IPS DF 6.9 (cell line): ENCODE results near the gene UGT2B17.
"Not testable (repeated sequence)": the region's sequence is repeated elsewhere in the genome, so short reads cannot be mapped to it uniquely, and the experiment has no call there.

Experiments
- DNase-seq: peaks from one replicate; pipeline ENCODE4 v3.0.0-alpha.2; 2013; ENCODE audit warnings: low read depth, low spot score
- H3K27ac ChIP-seq: one replicate; pipeline ENCODE4 v1.5.1; 2013; ENCODE audit warnings: low read length, control low read depth
- H3K27me3 ChIP-seq: 2 replicates; pipeline ENCODE4 v1.6.1; 2013; ENCODE audit warnings: mild to moderate bottlenecking, low read length; ENCODE audit not compliant: control insufficient read depth, insufficient read depth
- H3K36me3 ChIP-seq: 2 replicates; pipeline ENCODE4 v1.6.1; 2013; ENCODE audit warnings: low read length; ENCODE audit not compliant: control insufficient read depth, insufficient read depth
- H3K4me1 ChIP-seq: 2 replicates; pipeline ENCODE4 v1.6.1; 2013; ENCODE audit warnings: low read length; ENCODE audit not compliant: control insufficient read depth, insufficient read depth
- H3K4me3 ChIP-seq: 2 replicates; pipeline ENCODE4 v1.5.1; 2013; ENCODE audit warnings: mild to moderate bottlenecking, low read length
- H3K9me3 ChIP-seq: 2 replicates; pipeline ENCODE4 v1.6.1; 2013; ENCODE audit warnings: low read length, inconsistent platforms; ENCODE audit not compliant: control insufficient read depth, insufficient read depth
- WGBS: extraction: QIAGEN DNeasy Blood & Tissue Kit; methylation state at CpG from one replicate; pipeline ENCODE4 v1.1.7; 2013; ENCODE audit warnings: mixed read lengths, missing lambda C conversion rate; ENCODE audit not compliant: insufficient read length, insufficient coverage; 5-methylcytosine and 5-hydroxymethylcytosine counted together

UGT2B17 gene

DNA sequence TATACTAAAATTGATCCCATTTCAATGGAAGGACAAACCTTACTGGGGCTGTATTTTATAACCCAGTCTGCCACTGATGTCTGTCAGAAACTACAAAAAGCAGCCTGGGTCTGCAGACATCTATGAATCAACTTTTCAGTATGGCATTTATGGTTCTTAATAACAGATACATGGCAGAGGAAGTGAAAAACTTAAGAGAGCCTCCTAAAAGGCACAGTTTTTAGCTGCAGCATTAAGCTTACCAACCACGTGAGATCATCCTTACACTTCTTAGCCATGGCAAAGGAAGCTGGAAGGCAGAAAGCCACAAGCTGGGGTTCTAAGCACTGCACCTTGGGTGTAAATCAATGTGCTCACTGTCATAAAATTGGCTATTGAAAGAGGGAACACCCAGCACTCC, 16.6 kb upstream of the UGT2B17 start:
- H3K27ac ChIP-seq = no peak overlapping the region

DNA sequence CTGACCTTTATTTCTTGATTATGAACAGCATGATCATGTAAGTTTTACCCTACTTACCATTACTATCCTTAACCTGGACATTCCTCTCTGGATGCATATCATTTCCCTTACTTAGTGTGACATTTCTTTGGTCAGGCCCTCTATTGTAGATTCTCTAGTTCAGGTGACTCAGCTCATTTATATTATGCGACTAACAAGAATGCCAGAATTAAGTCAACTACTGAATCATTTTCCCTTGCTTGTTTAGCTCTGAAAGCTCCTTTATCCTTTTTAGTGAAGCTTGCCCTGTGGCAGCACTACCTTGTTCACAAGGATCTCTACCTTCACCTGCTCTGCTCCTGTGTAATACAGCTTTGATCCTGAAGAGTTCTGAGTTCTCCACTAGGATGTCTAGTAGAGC, 15.1 kb upstream of the UGT2B17 start:
- no peaks in the 10 kb centered on the region for H3K9me3 ChIP-seq
- H3K36me3 ChIP-seq = no peaks in the 10 kb centered on the region
- no peaks in the 10 kb centered on the region for H3K27me3 ChIP-seq
- H3K27ac ChIP-seq = no peak overlapping the region
- DNase-seq = no peak
- H3K4me1 ChIP-seq = no peaks in the 10 kb centered on the region
- WGBS = no CpG with 5 or more reads among the region's 1 CpG
- no peak overlapping the region for H3K4me3 ChIP-seq

More for the DNA sequence above, 16.6 kb upstream of the UGT2B17 start:
- Histone ChIP-seq H3K4me3 (no peak overlapping the region), H3K36me3 (no peaks in the 10 kb centered on the region), H3K4me1 (no peaks in the 10 kb centered on the region), H3K27me3 (no peaks in the 10 kb centered on the region), H3K9me3 (no peaks in the 10 kb centered on the region)
- DNase-seq = no peak
- WGBS = no CpG with 5 or more reads among the region's 1 CpG

DNA sequence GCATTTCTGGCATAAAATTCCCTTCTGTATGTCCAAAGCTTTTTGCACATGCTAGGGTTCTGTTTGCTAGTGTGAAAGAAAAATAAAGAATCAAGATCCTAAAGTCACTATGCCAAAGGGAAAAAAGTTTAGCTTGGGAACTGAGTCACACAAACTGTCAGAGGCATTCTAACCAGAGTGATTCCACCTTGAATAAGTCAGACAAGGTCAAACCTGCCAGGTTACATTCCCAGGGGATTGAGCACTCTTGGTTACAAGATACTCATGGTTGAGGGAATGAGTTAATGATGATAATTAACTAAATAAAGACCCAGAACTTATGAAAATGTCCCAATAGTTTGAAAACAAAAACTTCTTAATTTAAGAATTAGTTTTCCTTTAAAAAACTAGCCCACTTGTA, 13.7 kb upstream of the UGT2B17 start:
- Histone ChIP-seq H3K36me3 (no peaks in the 10 kb centered on the region), H3K4me3 (no peak overlapping the region), H3K27me3 (no peaks in the 10 kb centered on the region), H3K9me3 (no peaks in the 10 kb centered on the region), H3K27ac (no peak overlapping the region), H3K4me1 (no peaks in the 10 kb centered on the region)
- no peak for DNase-seq

DNA sequence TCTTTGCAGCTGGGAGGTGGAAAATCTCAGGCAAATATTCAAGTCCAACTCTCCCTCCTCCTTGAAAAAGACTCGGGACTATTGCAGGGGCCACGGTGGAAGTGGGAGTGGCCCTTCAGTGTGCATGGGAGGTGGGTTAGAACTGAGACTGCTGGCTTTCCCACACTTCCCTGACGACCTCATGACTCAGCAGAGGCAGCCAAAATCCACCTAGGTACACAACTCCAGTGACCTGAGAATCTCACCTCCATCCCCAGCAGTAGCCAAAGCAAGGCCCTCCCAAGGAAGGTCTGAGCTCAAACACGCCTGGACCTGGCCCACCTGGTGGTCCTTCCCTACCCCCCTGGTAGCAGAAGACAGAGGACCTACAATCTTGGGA, 6.2 kb upstream of the UGT2B17 start:
- Histone ChIP-seq H3K27me3 (no peaks in the 10 kb centered on the region), H3K9me3 (no peaks in the 10 kb centered on the region), H3K27ac (no peak overlapping the region), H3K36me3 (no peaks in the 10 kb centered on the region), H3K4me1 (no peaks in the 10 kb centered on the region), H3K4me3 (no peak overlapping the region)
- DNase-seq = no peak
- WGBS = no CpG with 5 or more reads among the region's 4 CpGs

DNA sequence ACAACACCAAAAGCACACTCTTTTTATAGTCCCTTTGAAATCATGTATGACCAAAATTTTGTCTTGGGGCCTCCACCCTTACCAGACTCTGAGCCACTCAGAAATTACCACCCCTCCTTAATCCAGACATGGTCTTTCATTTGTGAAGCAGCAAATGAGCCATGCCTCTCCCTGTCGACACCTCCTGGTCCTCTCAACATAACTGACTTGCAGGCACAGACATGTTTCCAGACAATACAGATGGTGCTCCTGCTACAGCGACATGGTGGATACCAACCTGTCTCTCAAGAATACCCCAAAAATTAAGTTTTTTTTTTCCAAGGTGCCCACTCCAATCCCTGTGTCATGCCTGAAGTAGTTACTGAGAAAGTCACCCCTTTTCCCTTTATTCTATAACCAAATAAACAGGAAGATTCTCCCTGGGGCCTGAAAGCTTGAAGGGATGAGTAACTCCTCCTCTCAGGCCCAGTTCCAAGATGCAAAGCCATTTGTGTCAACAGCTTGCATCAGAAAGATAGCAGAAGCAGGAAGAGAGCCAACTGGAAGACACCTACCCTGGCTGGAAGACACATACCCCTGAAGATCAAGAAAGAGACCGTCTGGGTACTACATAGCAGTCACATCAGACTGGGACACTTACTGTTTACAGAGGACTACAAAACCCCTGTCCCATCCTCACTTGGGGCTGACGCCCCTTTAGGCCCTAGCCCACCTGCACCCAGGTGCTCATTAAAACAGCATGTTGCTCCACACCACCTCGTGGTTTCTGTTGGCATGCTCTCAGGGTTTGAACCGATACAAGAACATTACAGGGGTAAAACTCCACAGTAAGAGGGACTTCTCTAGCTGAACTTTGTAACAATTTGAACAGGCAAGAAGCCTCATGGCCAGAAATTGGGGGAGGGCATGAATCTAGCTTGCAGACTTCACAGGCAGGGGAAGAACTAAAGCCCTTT, 5.5 kb upstream of the UGT2B17 start:
- Histone ChIP-seq H3K36me3 (no peaks in the 10 kb centered on the region), H3K9me3 (no peaks in the 10 kb centered on the region), H3K4me1 (no peaks in the 10 kb centered on the region), H3K27me3 (no peaks in the 10 kb centered on the region), H3K27ac (no peak overlapping the region), H3K4me3 (no peak overlapping the region)
- no CpG with 5 or more reads among the region's 6 CpGs for WGBS
- DNase-seq = no peak

DNA sequence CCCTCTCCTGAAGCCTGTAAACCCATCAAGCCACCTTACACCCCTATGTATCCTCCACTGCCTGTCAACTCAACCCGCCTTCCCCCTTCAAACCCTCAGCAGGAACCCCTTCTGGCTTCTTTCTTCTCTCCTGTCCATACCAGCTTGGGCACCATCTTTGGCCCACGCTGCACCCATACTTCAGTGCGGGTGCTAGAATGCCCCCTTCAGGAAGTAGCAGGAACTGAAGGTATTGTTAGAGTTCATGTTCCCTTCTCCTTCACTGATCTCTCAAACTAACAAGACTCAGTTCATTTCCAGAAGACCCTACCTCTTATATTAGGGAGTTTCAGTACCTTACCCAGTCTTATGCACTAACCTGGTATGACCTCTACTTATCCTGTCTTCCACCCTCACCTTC, 1.5 kb upstream of the UGT2B17 start:
- no peak overlapping the region for H3K4me3 ChIP-seq
- H3K27me3 ChIP-seq = no peaks in the 10 kb centered on the region
- no peak for DNase-seq
- no peak overlapping the region for H3K27ac ChIP-seq
- H3K36me3 ChIP-seq = no peaks in the 10 kb centered on the region
- H3K4me1 ChIP-seq = no peaks in the 10 kb centered on the region
- H3K9me3 ChIP-seq = no peaks in the 10 kb centered on the region
- no CpG with 5 or more reads among the region's 3 CpGs for WGBS

DNA sequence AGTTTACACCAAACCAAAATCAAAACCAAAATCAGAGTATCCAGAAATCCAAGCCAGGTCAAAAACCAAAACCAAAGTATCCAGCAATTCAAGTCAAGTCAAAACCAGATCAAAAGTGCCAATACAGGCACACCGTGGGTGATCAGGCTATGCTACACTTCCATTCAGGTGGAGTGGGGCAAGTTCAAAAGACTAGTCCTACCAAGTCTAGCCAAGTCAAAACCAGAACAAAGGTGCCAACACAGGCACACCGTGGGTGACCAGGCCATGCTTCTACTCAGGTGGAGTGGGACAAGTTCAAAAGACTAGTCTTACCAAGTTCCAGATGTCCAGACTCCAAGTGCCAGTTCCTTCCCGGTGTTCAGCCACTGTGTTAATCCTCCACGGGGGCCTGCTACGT, 486 bp downstream of the UGT2B17 start:
- H3K4me1 ChIP-seq, H3K27me3 ChIP-seq, H3K4me3 ChIP-seq, DNase-seq, H3K27ac ChIP-seq, H3K9me3 ChIP-seq, H3K36me3 ChIP-seq: not testable (repeated sequence)
- no CpG with 5 or more reads among the region's 5 CpGs for WGBS

DNA sequence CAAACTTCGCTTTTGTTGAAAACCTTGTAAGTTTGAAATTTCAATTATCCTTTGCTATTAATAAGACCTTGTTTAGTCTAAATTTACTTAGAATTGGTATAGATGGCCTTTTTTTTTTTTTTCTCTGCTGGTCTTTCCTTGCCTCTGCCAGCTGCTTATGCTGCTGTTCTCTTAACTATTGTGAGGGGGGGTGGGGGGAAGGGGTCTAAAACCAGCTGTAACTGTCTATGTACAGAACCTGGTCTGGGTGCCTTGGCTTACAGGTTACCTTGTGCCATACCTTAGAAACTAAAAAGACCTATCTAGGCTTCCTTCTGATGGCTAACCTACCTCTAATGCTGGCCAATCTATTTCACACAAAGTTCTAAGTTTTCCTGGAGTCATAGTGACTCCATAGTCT, 1.0 kb downstream of the UGT2B17 start:
- WGBS = no CpG with 5 or more reads among the region's 1 CpG
- no peak for DNase-seq
- Histone ChIP-seq H3K36me3 (no peaks in the 10 kb centered on the region), H3K9me3 (no peaks in the 10 kb centered on the region), H3K4me1 (no peaks in the 10 kb centered on the region), H3K27ac (no peak overlapping the region), H3K4me3 (no peak overlapping the region), H3K27me3 (no peaks in the 10 kb centered on the region)

DNA sequence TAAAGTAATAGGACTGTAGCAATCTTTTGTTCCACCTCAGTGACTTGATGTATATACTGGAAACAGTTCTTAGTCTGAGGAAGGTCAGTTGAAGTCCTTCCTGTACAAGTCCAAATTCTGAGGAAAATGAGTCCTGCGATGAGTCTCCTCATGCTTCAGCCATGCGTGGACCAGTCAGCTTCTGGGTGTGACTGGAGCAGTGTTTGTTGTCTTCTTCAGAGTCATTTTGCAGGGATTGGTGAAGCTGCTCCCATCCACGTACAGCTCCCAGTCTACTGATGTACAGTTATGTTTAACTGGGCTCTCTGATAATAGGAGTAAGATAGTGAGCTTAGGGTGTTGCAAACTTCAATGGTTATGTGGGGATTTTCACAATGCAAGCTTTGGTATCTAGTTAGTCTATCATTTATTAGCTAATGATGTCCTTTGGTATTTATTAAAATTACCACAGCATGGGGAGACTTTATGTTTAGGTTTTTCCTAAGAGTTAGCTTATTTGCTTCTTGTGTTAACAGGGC, 3.4 kb downstream of the UGT2B17 start:
- DNase-seq = no peak
- no CpG with 5 or more reads among the region's 3 CpGs for WGBS
- no peak overlapping the region for H3K27ac ChIP-seq
- H3K36me3 ChIP-seq = no peaks in the 10 kb centered on the region
- H3K4me3 ChIP-seq = no peak overlapping the region
- no peaks in the 10 kb centered on the region for H3K27me3 ChIP-seq
- no peaks in the 10 kb centered on the region for H3K4me1 ChIP-seq
- H3K9me3 ChIP-seq = no peaks in the 10 kb centered on the region

DNA sequence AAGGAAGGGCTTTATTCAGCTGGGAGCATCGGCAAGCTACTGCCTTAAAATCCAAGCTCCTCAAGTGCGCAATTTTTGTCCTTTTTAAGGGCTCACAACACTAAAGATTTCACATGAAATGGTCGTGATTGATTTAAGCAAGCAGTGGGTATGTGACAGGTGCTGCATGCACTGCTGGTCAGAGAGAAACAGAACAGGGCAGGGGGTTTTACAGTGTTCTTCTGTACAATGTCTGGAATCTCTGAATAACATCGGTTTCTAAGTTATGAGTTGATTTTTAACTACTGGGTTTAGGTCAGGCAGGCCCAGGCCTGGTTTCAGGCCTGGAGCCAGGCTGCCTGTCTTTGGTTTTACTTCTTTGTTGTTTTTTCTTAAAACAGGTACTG, 6.0 kb downstream of the UGT2B17 start:
- Histone ChIP-seq H3K4me3 (no peak overlapping the region), H3K36me3 (no peaks in the 10 kb centered on the region), H3K27ac (no peak overlapping the region), H3K27me3 (no peaks in the 10 kb centered on the region), H3K9me3 (no peaks in the 10 kb centered on the region), H3K4me1 (no peaks in the 10 kb centered on the region)
- no peak for DNase-seq
- WGBS = no CpG with 5 or more reads among the region's 4 CpGs
